HFFc6 (cell line): ENCODE measurements around the gene PCDH9. TPM values are rescaled to one million over a fixed set of nuclear protein-coding genes. Genes with fewer than 3 reads are reported as not detected.

ENCODE experiments used
- DNase-seq: peaks from one replicate; pipeline ENCODE4 v3.0.0-alpha.2; 2018
- H3K27ac Mint-ChIP-seq: 2 replicates; pipeline ENCODE4 v1.8.0; 2020; ENCODE audit warnings: mild to moderate bottlenecking, mixed read lengths
- H3K27me3 Mint-ChIP-seq: 2 replicates; pipeline ENCODE4 v1.8.0; 2021; ENCODE audit warnings: mild to moderate bottlenecking, moderate library complexity, mixed read lengths; ENCODE audit not compliant: insufficient read depth
- H3K36me3 Mint-ChIP-seq: 2 replicates; pipeline ENCODE4 v1.8.0; 2021; ENCODE audit warnings: low read depth, mixed read lengths
- H3K4me1 Mint-ChIP-seq: 2 replicates; pipeline ENCODE4 v1.8.0; 2020; ENCODE audit warnings: low read depth, mixed read lengths
- H3K4me3 Mint-ChIP-seq: 2 replicates; pipeline ENCODE4 v1.8.0; 2020; ENCODE audit warnings: mild to moderate bottlenecking, moderate library complexity, mixed read lengths
- H3K9me3 Mint-ChIP-seq: 2 replicates; pipeline ENCODE4 v1.8.0; 2020; ENCODE audit warnings: mild to moderate bottlenecking, mixed read lengths
- CTCF ChIP-seq: fragments of 200-600 bp; sonication (generic); IDR thresholded peaks from 2 replicates; pipeline ENCODE4 v1.5.0; 2021; ENCODE audit warnings: antibody characterized with exemption, mild to moderate bottlenecking
- total RNA-seq, 6 experiments: library from RNA; stranded (reverse); fragmentation: NEBNext Ultra II Directional; extraction: Animal tissue kit (Norgen Biotek cat#: 25700); gene quantifications; 2 replicates in 1 of 6; 3 replicates in 5 of 6; pipeline ENCODE4 v1.2.3, GENCODE V29; 2021

PCDH9 gene
- total RNA-seq, 6 experiments from 2014 or later: 2.0 to 6.7 (median 2.6) TPM

GRCh38 chr13:66397133-66397532 is 833.0 kb downstream of the PCDH9 start:
- Mint-ChIP-seq H3K4me3 (no peak overlapping the region), H3K9me3 (no peaks in the 10 kb centered on the region), H3K27me3 (no peaks in the 10 kb centered on the region; the same call in none of the 2 replicates), H3K36me3 (peaks cover 4% of the 10 kb centered on the region; the same call in 1 of the 2 replicates), H3K4me1 (no peaks in the 10 kb centered on the region), H3K27ac (no peak overlapping the region)
- DNase-seq: no peak
- no peak for TF ChIP-seq CTCF

GRCh38 chr13:66391322-66391721 is 838.8 kb downstream of the PCDH9 start:
- no peak overlapping the region for H3K4me3 Mint-ChIP-seq
- no peak overlapping the region for H3K27ac Mint-ChIP-seq
- H3K9me3 Mint-ChIP-seq: no peaks in the 10 kb centered on the region
- no peak for DNase-seq
- no peaks in the 10 kb centered on the region for H3K4me1 Mint-ChIP-seq
- H3K27me3 Mint-ChIP-seq: no peaks in the 10 kb centered on the region; the same call in 1 of the 2 replicates
- no peak for TF ChIP-seq CTCF
- no peaks in the 10 kb centered on the region for H3K36me3 Mint-ChIP-seq

GRCh38 chr13:66378894-66379293 is 851.2 kb downstream of the PCDH9 start:
- H3K9me3 Mint-ChIP-seq: no peaks in the 10 kb centered on the region
- H3K27ac Mint-ChIP-seq: no peak overlapping the region
- no peak for DNase-seq
- no peaks in the 10 kb centered on the region for H3K36me3 Mint-ChIP-seq
- H3K4me1 Mint-ChIP-seq: peaks cover 6% of the 10 kb centered on the region; the same call in 1 of the 2 replicates
- no peak overlapping the region for H3K4me3 Mint-ChIP-seq
- H3K27me3 Mint-ChIP-seq: no peaks in the 10 kb centered on the region
- TF ChIP-seq CTCF: no peak

GRCh38 chr13:66377569-66377968 is 852.6 kb downstream of the PCDH9 start:
- no peak for TF ChIP-seq CTCF

GRCh38 chr13:66375756-66376155 is 854.4 kb downstream of the PCDH9 start:
- Mint-ChIP-seq H3K27me3 (peaks cover 1% of the 10 kb centered on the region; the same call in 1 of the 2 replicates), H3K36me3 (no peaks in the 10 kb centered on the region), H3K27ac (no peak overlapping the region), H3K4me1 (peaks cover 6% of the 10 kb centered on the region; the same call in 1 of the 2 replicates), H3K4me3 (no peak overlapping the region), H3K9me3 (no peaks in the 10 kb centered on the region)
- no peak for DNase-seq
- no peak for TF ChIP-seq CTCF

More at GRCh38 chr13:66377569-66377968, 852.6 kb downstream of the PCDH9 start:
- no peak for DNase-seq
- Mint-ChIP-seq H3K27ac (no peak overlapping the region), H3K4me1 (peaks cover 6% of the 10 kb centered on the region; the same call in 1 of the 2 replicates), H3K27me3 (peaks cover 1% of the 10 kb centered on the region; the same call in 1 of the 2 replicates), H3K9me3 (no peaks in the 10 kb centered on the region), H3K4me3 (no peak overlapping the region; the same call in 1 of the 2 replicates), H3K36me3 (no peaks in the 10 kb centered on the region)
